HepG2 (cell line): ENCODE measurements around the gene NABP2. TPM values are rescaled to one million over a fixed set of nuclear protein-coding genes. Genes with fewer than 3 reads are reported as not detected.

ENCODE experiments used
- BRCA1 ChIP-seq: sonication (generic); formaldehyde crosslinking; IDR thresholded peaks from 2 replicates; pipeline ENCODE4 v1.4.0; 2020; ENCODE audit warnings: missing genetic modification reagents
- FOXO4 ChIP-seq: sonication (generic); formaldehyde crosslinking; conservative IDR thresholded peaks from 2 replicates; pipeline ENCODE4 v1.8.1; 2023; ENCODE audit warnings: missing genetic modification reagents
- GPBP1L1 ChIP-seq: sonication (generic); formaldehyde crosslinking; IDR thresholded peaks from 2 replicates; pipeline ENCODE4 v1.5.0; 2020; ENCODE audit warnings: mild to moderate bottlenecking, missing genetic modification reagents
- HOXA7 ChIP-seq: sonication (generic); formaldehyde crosslinking; IDR thresholded peaks from 2 replicates; pipeline ENCODE4 v1.8.1; 2022; ENCODE audit warnings: mild to moderate bottlenecking, missing genetic modification reagents, moderate library complexity
- NFE2L2 ChIP-seq: fragments of 150-350 bp; IDR thresholded peaks from 2 replicates; pipeline ENCODE4 v1.6.1; 2014; ENCODE audit warnings: low read length
- RBAK ChIP-seq: sonication (generic); formaldehyde crosslinking; IDR thresholded peaks from 2 replicates; pipeline ENCODE4 v1.5.1; 2020; ENCODE audit warnings: mild to moderate bottlenecking, missing genetic modification reagents
- RFXANK ChIP-seq: IDR thresholded peaks from 2 replicates; pipeline ENCODE4 v1.6.1; 2016
- SRSF9 ChIP-seq: fragments of 200-400 bp; formaldehyde crosslinking; IDR thresholded peaks from 2 replicates; pipeline ENCODE4 v1.6.1; 2018; ENCODE audit warnings: borderline replicate concordance, mild to moderate bottlenecking, low read depth, low read length; ENCODE audit not compliant: insufficient read depth, poor library complexity, severe bottlenecking
- SSRP1 ChIP-seq: IDR thresholded peaks from 2 replicates; pipeline ENCODE4 v1.6.1; 2016; ENCODE audit warnings: control low read depth
- ZNF224 ChIP-seq: sonication (generic); formaldehyde crosslinking; IDR thresholded peaks from 2 replicates; pipeline ENCODE4 v1.5.0; 2020; ENCODE audit warnings: mild to moderate bottlenecking, missing genetic modification reagents
- ZNF326 ChIP-seq: sonication (generic); formaldehyde crosslinking; IDR thresholded peaks from 2 replicates; pipeline ENCODE4 v1.4.0; 2020; ENCODE audit warnings: missing genetic modification reagents, borderline replicate concordance
- ZNF562 ChIP-seq: sonication (generic); formaldehyde crosslinking; IDR thresholded peaks from 2 replicates; pipeline ENCODE4 v1.8.0; 2022; ENCODE audit warnings: missing genetic modification reagents, borderline replicate concordance
- ZNF616 ChIP-seq: sonication (generic); formaldehyde crosslinking; IDR thresholded peaks from 2 replicates; pipeline ENCODE4 v1.5.0; 2020; ENCODE audit warnings: low read depth, mild to moderate bottlenecking, missing genetic modification reagents
- ZNF776 ChIP-seq: sonication (generic); formaldehyde crosslinking; IDR thresholded peaks from 2 replicates; pipeline ENCODE4 v1.4.0; 2020; ENCODE audit warnings: mild to moderate bottlenecking, missing genetic modification reagents
- polyA plus RNA-seq, 8 experiments: library from polyadenylated mRNA; depleted of rRNA in 3 of 8; stranded (reverse) in 7 of 8; unstranded in 1 of 8; fragments of >200 nt; fragmentation: Illumina TruSeq in 4 of 8; extraction: Trizol in 4 of 8; gene quantifications; 2 replicates each; pipeline versions ENCODE4 v1.2.1 to v1.2.3, GENCODE V29; 2011 to 2016; ENCODE audit warnings: low read depth in 4 of 8, missing spikeins in 1 of 8, mixed read lengths in 1 of 8; ENCODE audit not compliant: insufficient read depth in 1 of 8
- total RNA-seq, 5 experiments: library from RNA; depleted of rRNA; stranded (reverse); fragments of >200 nt; fragmentation: Illumina TruSeq; extraction: Trizol; gene quantifications; 2 replicates each; pipeline ENCODE4 v1.2.3, GENCODE V29; 2016; ENCODE audit warnings: low read depth in 1 of 5
- TF ChIP-seq, protein P1 (sequence below): sonication (generic); formaldehyde crosslinking; IDR thresholded peaks from 2 replicates; pipeline ENCODE4 v1.4.0; 2020; ENCODE audit warnings: missing genetic modification reagents, borderline replicate concordance
- TF ChIP-seq, protein P2 (sequence below): sonication (generic); formaldehyde crosslinking; IDR thresholded peaks from 2 replicates; pipeline ENCODE4 v1.5.1; 2020; ENCODE audit warnings: missing genetic modification reagents, mild to moderate bottlenecking, borderline replicate concordance
- TF ChIP-seq, protein P3 (sequence below): fragments of 450-650 bp; IDR thresholded peaks from 2 replicates; pipeline ENCODE4 v1.6.1; 2016
- TF ChIP-seq, protein P4 (sequence below): sonication (generic); formaldehyde crosslinking; IDR thresholded peaks from 2 replicates; pipeline ENCODE4 v1.5.0; 2020; ENCODE audit warnings: mild to moderate bottlenecking, missing genetic modification reagents, borderline replicate concordance
- TF ChIP-seq, protein P5 (sequence below): IDR thresholded peaks from 2 replicates; pipeline ENCODE4 v1.6.1; 2016; ENCODE audit warnings: low read depth, borderline replicate concordance

NABP2 gene
- total and polyA plus RNA-seq, 2 of the 13 experiments (the other 11 are each of a cell fraction or from before 2014, with no cell fraction given): 33.2 to 35.5 TPM

GRCh38 chr12:56221757-56222530 lies 2.2 kb upstream of the NABP2 start, which contains the start of gene RNF41 (continued):
- TF ChIP-seq FOXO4 (0 out of 2 replicates have a peak, but pooled peaks have one; percentile 76), ZNF326 (CRISPR knock-in tag) (no peak), ZNF224 (CRISPR knock-in tag) (peak; percentile 75; the same call in 1 of the 2 replicates), NFE2L2 (no peak), ZNF616 (no peak; the same call in 1 of the 2 replicates), SSRP1 (CRISPR knock-in tag) (no peak), RBAK (no peak), GPBP1L1 (CRISPR knock-in tag) (no peak), ZNF562 (CRISPR knock-in tag) (no peak), BRCA1 (peak; percentile 90), ZNF776 (CRISPR knock-in tag) (no peak), HOXA7 (no peak), SRSF9 (no peak), RFXANK (CRISPR knock-in tag) (no peak)
- TF ChIP-seq, protein P1, sequence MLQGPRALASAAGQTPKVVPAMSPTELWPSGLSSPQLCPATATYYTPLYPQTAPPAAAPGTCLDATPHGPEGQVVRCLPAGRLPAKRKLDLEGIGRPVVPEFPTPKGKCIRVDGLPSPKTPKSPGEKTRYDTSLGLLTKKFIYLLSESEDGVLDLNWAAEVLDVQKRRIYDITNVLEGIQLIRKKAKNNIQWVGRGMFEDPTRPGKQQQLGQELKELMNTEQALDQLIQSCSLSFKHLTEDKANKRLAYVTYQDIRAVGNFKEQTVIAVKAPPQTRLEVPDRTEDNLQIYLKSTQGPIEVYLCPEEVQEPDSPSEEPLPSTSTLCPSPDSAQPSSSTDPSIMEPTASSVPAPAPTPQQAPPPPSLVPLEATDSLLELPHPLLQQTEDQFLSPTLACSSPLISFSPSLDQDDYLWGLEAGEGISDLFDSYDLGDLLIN (CRISPR knock-in tag): no peak
- TF ChIP-seq, protein P2, sequence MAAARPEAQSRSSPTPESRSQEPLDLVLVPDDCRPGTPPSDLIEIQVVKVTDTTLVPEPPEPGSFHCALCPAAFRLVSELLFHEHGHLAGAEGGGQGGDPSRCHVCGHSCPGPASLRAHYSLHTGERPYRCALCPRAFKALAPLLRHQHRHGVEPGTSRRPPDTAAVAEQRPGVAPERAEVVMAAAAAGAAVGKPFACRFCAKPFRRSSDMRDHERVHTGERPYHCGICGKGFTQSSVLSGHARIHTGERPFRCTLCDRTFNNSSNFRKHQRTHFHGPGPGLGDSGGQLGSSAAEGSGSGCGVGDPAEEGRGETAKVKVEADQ (CRISPR knock-in tag): peak; percentile 85; the same call in 1 of the 2 replicates
- TF ChIP-seq, protein P3, sequence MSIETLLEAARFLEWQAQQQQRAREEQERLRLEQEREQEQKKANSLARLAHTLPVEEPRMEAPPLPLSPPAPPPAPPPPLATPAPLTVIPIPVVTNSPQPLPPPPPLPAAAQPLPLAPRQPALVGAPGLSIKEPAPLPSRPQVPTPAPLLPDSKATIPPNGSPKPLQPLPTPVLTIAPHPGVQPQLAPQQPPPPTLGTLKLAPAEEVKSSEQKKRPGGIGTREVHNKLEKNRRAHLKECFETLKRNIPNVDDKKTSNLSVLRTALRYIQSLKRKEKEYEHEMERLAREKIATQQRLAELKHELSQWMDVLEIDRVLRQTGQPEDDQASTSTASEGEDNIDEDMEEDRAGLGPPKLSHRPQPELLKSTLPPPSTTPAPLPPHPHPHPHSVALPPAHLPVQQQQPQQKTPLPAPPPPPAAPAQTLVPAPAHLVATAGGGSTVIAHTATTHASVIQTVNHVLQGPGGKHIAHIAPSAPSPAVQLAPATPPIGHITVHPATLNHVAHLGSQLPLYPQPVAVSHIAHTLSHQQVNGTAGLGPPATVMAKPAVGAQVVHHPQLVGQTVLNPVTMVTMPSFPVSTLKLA: no peak
- TF ChIP-seq, protein P4, sequence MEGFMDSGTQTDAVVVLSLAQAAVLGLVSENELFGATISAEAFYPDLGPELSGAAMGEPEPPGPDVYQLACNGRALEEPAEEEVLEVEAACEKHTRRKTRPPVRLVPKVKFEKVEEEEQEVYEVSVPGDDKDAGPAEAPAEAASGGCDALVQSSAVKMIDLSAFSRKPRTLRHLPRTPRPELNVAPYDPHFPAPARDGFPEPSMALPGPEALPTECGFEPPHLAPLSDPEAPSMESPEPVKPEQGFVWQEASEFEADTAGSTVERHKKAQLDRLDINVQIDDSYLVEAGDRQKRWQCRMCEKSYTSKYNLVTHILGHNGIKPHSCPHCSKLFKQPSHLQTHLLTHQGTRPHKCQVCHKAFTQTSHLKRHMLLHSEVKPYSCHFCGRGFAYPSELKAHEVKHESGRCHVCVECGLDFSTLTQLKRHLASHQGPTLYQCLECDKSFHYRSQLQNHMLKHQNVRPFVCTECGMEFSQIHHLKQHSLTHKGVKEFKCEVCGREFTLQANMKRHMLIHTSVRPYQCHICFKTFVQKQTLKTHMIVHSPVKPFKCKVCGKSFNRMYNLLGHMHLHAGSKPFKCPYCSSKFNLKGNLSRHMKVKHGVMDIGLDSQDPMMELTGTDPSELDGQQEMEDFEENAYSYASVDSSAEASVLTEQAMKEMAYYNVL: no peak
- TF ChIP-seq, protein P5, sequence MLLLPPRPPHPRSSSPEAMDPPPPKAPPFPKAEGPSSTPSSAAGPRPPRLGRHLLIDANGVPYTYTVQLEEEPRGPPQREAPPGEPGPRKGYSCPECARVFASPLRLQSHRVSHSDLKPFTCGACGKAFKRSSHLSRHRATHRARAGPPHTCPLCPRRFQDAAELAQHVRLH (CRISPR knock-in tag): no peak
